HepG2 (cell line): ENCODE data around the gene RIN3. TPM values are rescaled to one million over a fixed set of nuclear protein-coding genes. Genes with fewer than 3 reads are reported as not detected.

Experiments
- ATAC-seq: fragments of 200-7000 bp; cut with Tn5 transposase; 3 replicates; pipeline ENCODE4 v1.9.1; 2020; ENCODE audit warnings: mild to moderate bottlenecking, moderate library complexity
- BruUV-seq: library from RNA; stranded (reverse); fragments of 400-500 nt; replicated peaks from 2 replicates; lab custom pipeline; 2021; lab: Mats Ljungman, UMichigan
- CTCF ChIA-PET: fragments of 300-600 bp; formaldehyde crosslinking; extraction: SDS; loops from one replicate; lab custom pipeline; 2021; ENCODE audit warnings: low total read pairs, inconsistent platforms, low intra/inter-chr PET ratio; lab: Yijun Ruan, JAX
- POLR2A ChIA-PET: fragments of 350-600 bp; sonication (Branson Sonifier 250); formaldehyde crosslinking; loops from one replicate; lab custom pipeline; 2020; ENCODE audit warnings: antibody characterized with exemption, inconsistent platforms; lab: Yijun Ruan, JAX
- DNase-seq: peaks from one replicate; pipeline ENCODE4 v3.0.0-alpha.2; 2015; ENCODE audit warnings: low spot score
- FAIRE-seq: peaks from 3 replicates; lab custom pipeline; 2011; peaks lifted over from hg19 to GRCh38; lab: Jason Lieb, UNC
- H2AFZ ChIP-seq: one replicate; pipeline ENCODE4 v1.6.1; 2011; ENCODE audit warnings: low read length, inconsistent platforms
- H3K27ac ChIP-seq: fragments of 300-600 bp; 3 replicates; pipeline ENCODE4 v1.8.0; 2011; ENCODE audit warnings: mixed run types, mild to moderate bottlenecking, mixed read lengths, low read length, inconsistent platforms; ENCODE audit not compliant: insufficient read depth; ENCODE audit errors: extremely low read length
- H3K27me3 ChIP-seq, 2 experiments: fragments of 200-600 bp in 1 of 2; 2 replicates in 1 of 2; 3 replicates in 1 of 2; pipeline versions ENCODE4 v1.6.0 to v1.8.0; 2011; ENCODE audit warnings: low read length in 2 of 2, mild to moderate bottlenecking in 2 of 2, moderate library complexity in 2 of 2, inconsistent platforms in 1 of 2; ENCODE audit not compliant: insufficient read depth in 2 of 2, control insufficient read depth in 1 of 2
- H3K36me3 ChIP-seq, 2 experiments: fragments of 200-600 bp in 1 of 2; replicated peaks in 1 of 2; 2 replicates in 1 of 2; 3 replicates in 1 of 2; pipeline versions ENCODE4 v1.5.1 to v1.8.0; 2011; ENCODE audit warnings: low read length in 2 of 2, inconsistent platforms in 1 of 2; ENCODE audit not compliant: insufficient read depth in 2 of 2, control insufficient read depth in 1 of 2
- H3K4me1 ChIP-seq: 2 replicates; pipeline ENCODE4 v1.5.1; 2012; ENCODE audit warnings: low read length, inconsistent platforms; ENCODE audit not compliant: insufficient read depth
- H3K4me2 ChIP-seq: 2 replicates; pipeline ENCODE4 v1.6.0; 2011; ENCODE audit warnings: low read depth, low read length, inconsistent platforms
- H3K4me3 ChIP-seq, 3 experiments: fragments of 200-600 bp in 1 of 3; sonication (generic), shearing (Covaris generic) in 1 of 3; replicated peaks in 1 of 3; 2 replicates each; pipeline ENCODE4 v1.5.1; 2011 to 2016; ENCODE audit warnings: low read length in 3 of 3, inconsistent platforms in 2 of 3, low read depth in 2 of 3, mild to moderate bottlenecking in 2 of 3, control low read depth in 1 of 3, mixed read lengths in 1 of 3; ENCODE audit not compliant: insufficient read depth in 1 of 3
- H3K79me2 ChIP-seq: one replicate; pipeline ENCODE4 v1.6.1; 2011; ENCODE audit warnings: low read length, inconsistent platforms; ENCODE audit not compliant: insufficient read depth
- H3K9ac ChIP-seq: 2 replicates; pipeline ENCODE4 v1.6.0; 2011; ENCODE audit warnings: mild to moderate bottlenecking, low read depth, low read length, inconsistent platforms; ENCODE audit not compliant: insufficient read depth
- H3K9me3 ChIP-seq: 2 replicates; pipeline ENCODE4 v1.5.1; 2012; ENCODE audit warnings: mild to moderate bottlenecking, low read length
- H4K20me1 ChIP-seq: 2 replicates; pipeline ENCODE4 v1.6.0; 2011; ENCODE audit warnings: inconsistent platforms, mild to moderate bottlenecking, low read length, moderate library complexity; ENCODE audit not compliant: insufficient read depth
- BCL6 ChIP-seq: IDR thresholded peaks from 2 replicates; pipeline ENCODE4 v1.6.1; 2016; ENCODE audit warnings: missing genetic modification reagents, missing compliant biosample characterization
- FOSL2 ChIP-seq: sonication (generic); formaldehyde crosslinking; IDR thresholded peaks from 2 replicates; pipeline ENCODE4 v1.4.0; 2020; ENCODE audit warnings: missing genetic modification reagents
- HNRNPLL ChIP-seq: fragments of 200-400 bp; formaldehyde crosslinking; IDR thresholded peaks from 2 replicates; pipeline ENCODE4 v1.6.1; 2017; ENCODE audit warnings: mild to moderate bottlenecking, low read depth, low read length; ENCODE audit not compliant: poor library complexity, severe bottlenecking
- MLXIP ChIP-seq: sonication (generic); formaldehyde crosslinking; IDR thresholded peaks from 2 replicates; pipeline ENCODE4 v1.9.0; 2021; ENCODE audit warnings: missing genetic modification reagents, borderline replicate concordance
- PHF21A ChIP-seq: sonication (generic); formaldehyde crosslinking; IDR thresholded peaks from 2 replicates; pipeline ENCODE4 v1.5.0; 2020; ENCODE audit warnings: mild to moderate bottlenecking, missing genetic modification reagents
- RXRA ChIP-seq: sonication (generic); formaldehyde crosslinking; IDR thresholded peaks from 2 replicates; pipeline ENCODE4 v1.5.1; 2020; ENCODE audit warnings: missing genetic modification reagents
- SP4 ChIP-seq: sonication (generic); formaldehyde crosslinking; IDR thresholded peaks from 2 replicates; pipeline ENCODE4 v1.8.1; 2023; ENCODE audit warnings: mild to moderate bottlenecking, missing genetic modification reagents
- YEATS4 ChIP-seq: sonication (generic); formaldehyde crosslinking; IDR thresholded peaks from 2 replicates; pipeline ENCODE4 v1.4.0; 2020; ENCODE audit warnings: missing genetic modification reagents, borderline replicate concordance
- ZNF780A ChIP-seq: sonication (generic); formaldehyde crosslinking; IDR thresholded peaks from 2 replicates; pipeline ENCODE4 v1.8.0; 2022; ENCODE audit warnings: mild to moderate bottlenecking, missing genetic modification reagents, moderate library complexity
- WGBS: methylation state at CpG from one replicate; pipeline ENCODE4 v1.1.6; 2017; ENCODE audit warnings: low lambda C conversion rate; 5-methylcytosine and 5-hydroxymethylcytosine counted together
- in situ Hi-C: cut with HindIII; loops from 2 replicates; pipeline ENCODE4 v1.10.0; 2017; ENCODE audit warnings: low pct_unique_long_range_greater_than_20kb; ENCODE audit not compliant: extremely low pct_ligation_motif_present
- intact Hi-C: fragments of 100-400 bp; cut with micrococcal nuclease; formaldehyde crosslinking; loops from one replicate; pipeline ENCODE4 v1.10.0; 2022; ENCODE audit not compliant: unreplicated experiment
- polyA plus RNA-seq, 8 experiments: library from polyadenylated mRNA; depleted of rRNA in 3 of 8; stranded (reverse) in 7 of 8; unstranded in 1 of 8; fragments of >200 nt; fragmentation: Illumina TruSeq in 4 of 8; extraction: Trizol in 4 of 8; gene quantifications; 2 replicates each; pipeline versions ENCODE4 v1.2.1 to v1.2.3, GENCODE V29; 2011 to 2016; ENCODE audit warnings: low read depth in 4 of 8, missing spikeins in 1 of 8, mixed read lengths in 1 of 8; ENCODE audit not compliant: insufficient read depth in 1 of 8
- total RNA-seq, 5 experiments: library from RNA; depleted of rRNA; stranded (reverse); fragments of >200 nt; fragmentation: Illumina TruSeq; extraction: Trizol; gene quantifications; 2 replicates each; pipeline ENCODE4 v1.2.3, GENCODE V29; 2016; ENCODE audit warnings: low read depth in 1 of 5

The RIN3 gene
- total and polyA plus RNA-seq, 2 of the 13 experiments (the other 11 are each of a cell fraction or from before 2014, with no cell fraction given): 2.3 to 3.6 TPM

- BruUV-seq: no TSS peak
- Histone ChIP-seq H4K20me1 (no peaks in the 10 kb centered on the region), H3K9me3 (no peaks in the 10 kb centered on the region), H3K4me3 (no peak overlapping the region), H3K9ac (no peak overlapping the region), H2AFZ (no peak overlapping the region), H3K4me2 (no peak overlapping the region), H3K27ac (no peak overlapping the region), H3K27me3 (no peaks in the 10 kb centered on the region), H3K4me1 (no peaks in the 10 kb centered on the region), H3K36me3 (peaks cover 2 to 8% of the 10 kb centered on the region in 2 experiments; a peak in 1 of 5 replicates), H3K79me2 (no peaks in the 10 kb centered on the region)
- POLR2A ChIA-PET: no interaction called here
- DNase-seq: no peak
- WGBS: 88% methylated on average over 9 of the region's 9 CpGs
- intact Hi-C loops (no loop called here), in situ Hi-C loops (no loop called here)
- CTCF ChIA-PET: no interaction called here
- ATAC-seq: no peak
- no peak for FAIRE-seq
- no peak for TF ChIP-seq PHF21A
- TF ChIP-seq FOSL2 (CRISPR knock-in tag): no peak
- no peak for TF ChIP-seq MLXIP (CRISPR knock-in tag)
- TF ChIP-seq ZNF780A (CRISPR knock-in tag): no peak
- no peak for TF ChIP-seq SP4
- no peak for TF ChIP-seq BCL6 (CRISPR knock-in tag)
- TF ChIP-seq YEATS4 (CRISPR knock-in tag): no peak
- TF ChIP-seq HNRNPLL: no peak
- TF ChIP-seq RXRA: no peak
Measured at GRCh38 chr14:92638266-92638665, 124.7 kb downstream of the RIN3 start.
